Renal cortical epithelial cell (primary cell): ENCODE results near the gene SCYL3. TPM values are rescaled to one million over a fixed set of nuclear protein-coding genes. Genes with fewer than 3 reads are reported as not detected.
"Not testable (repeated sequence)": the region's sequence is repeated elsewhere in the genome, so short reads cannot be mapped to it uniquely, and the experiment has no call there.

ENCODE experiments used
- DNase-seq: peaks from one replicate; pipeline ENCODE4 v3.0.0-alpha.2; 2011; ENCODE audit warnings: low read depth
- total RNA-seq: library from RNA; depleted of rRNA; stranded (reverse); fragments of >200 nt; gene quantifications from 2 replicates; pipeline ENCODE4 v1.2.3, GENCODE V29; 2014

Gene SCYL3
- total RNA-seq, 1 donor from 2014 or later: 10.3 TPM

DNA sequence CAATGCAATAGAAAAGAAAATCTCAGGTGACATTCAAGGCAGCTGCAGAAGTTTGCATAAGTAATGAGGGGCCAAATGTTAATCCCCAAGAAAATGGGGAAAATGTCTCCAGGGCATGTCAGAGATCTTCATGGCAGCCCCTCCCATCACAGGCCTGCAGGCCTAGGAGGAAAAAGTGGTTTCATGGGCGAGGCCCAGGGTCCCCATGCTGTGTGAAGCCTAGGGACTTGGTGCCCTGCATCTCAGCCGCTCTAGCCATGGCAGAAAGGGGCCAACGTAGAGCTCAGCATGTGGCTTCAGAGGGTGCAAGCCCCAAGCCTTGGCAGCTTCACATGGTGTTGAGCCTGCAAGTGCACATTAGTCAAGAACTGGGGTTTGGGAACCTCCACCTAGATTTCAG is 21.7 kb downstream of the SCYL3 start:
- DNase-seq: not testable (repeated sequence)

- no peak for DNase-seq
Measured at GRCh38 chr1:169869426-169869825, 24.3 kb downstream of the SCYL3 start.

GRCh38 chr1:169868978-169869377 is 24.7 kb downstream of the SCYL3 start:
- DNase-seq: no peak

- no peak for DNase-seq
Measured at GRCh38 chr1:169867012-169867675, 26.6 kb downstream of the SCYL3 start.

DNA sequence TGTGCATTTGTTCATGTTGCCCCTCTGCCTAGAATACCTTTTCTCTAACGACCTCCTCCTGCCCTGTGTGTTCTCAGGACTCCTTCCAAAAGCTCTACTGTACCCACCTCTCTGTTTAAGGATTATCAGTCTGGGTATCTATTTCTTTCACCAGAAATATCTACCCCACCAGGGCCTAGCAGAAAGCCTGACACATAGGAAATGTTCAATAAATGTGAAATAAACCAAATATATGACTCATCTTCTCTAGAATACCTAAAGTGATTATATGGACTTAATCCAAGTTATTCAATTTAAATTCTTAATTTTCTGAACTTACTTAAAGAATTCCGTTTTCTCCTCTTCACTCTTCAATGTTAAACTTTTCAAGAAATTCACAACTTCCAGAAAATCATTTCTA is 27.1 kb downstream of the SCYL3 start:
- no peak for DNase-seq

- not testable (repeated sequence) for DNase-seq
Measured at GRCh38 chr1:169864531-169864930, 29.2 kb downstream of the SCYL3 start.

DNA sequence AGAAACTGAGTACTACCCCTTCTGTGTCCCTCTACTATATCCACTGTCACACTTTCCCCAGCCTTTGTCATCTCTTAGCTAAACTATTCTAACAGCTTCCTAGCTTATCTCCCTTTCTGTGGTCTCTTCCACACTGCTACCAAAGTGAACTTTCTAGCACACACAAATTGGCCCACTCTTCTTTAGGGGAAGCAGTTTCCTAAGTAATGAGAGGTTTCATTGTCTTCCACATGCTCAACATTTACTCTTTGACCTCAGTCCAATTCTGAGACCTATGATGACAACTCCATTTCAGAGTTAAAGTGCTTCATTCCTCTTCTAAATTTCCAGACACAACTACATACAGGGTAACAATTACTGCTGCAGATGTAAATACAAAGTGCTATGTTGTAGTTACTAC is 32.9 kb downstream of the SCYL3 start:
- no peak for DNase-seq

- no peak for DNase-seq
Measured at GRCh38 chr1:169860187-169860586, 33.5 kb downstream of the SCYL3 start.

DNA sequence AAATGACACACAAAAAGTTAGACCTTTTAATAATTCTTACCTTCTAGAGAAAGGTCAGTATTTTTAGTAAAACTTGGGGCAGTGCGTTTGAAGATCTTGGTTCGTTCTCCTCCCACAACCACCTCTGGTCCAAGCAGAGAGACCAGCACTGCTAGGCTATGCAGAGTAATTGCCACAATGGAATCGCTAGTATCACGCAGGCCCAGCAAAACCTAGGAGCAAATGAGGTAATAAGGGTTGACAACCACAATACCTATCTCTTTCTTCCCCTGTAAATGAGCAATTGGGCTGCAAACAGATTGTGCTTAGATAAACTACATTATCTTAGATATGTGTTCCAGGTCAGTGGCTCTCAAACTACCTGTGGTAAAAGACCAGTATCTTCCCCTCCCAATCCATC is 34.7 kb downstream of the SCYL3 start:
- DNase-seq: no peak

- DNase-seq: no peak
Measured at GRCh38 chr1:169858467-169858866, 35.2 kb downstream of the SCYL3 start.

DNA sequence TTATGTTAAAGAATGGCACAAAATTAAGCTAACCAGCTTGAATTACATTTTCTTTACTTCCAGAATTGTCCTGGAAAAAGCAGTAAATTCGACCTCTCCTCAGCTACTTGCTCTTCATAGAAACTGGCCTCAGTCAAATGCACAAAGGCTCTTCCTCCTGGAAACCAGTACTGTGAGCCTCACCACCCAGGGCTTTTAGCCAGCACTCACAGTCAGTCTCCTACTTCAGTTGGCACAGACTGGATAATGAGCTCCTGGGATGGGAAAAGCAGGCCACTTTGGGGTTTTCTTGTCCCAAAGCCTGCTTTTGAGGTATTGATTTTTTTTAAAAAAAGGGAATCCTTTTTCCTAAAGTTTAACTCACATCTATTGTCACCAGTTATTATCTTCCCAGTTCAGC is 40.4 kb downstream of the SCYL3 start:
- no peak for DNase-seq

- no peak for DNase-seq
Measured at GRCh38 chr1:169849346-169850022, 44.2 kb downstream of the SCYL3 start.

DNA sequence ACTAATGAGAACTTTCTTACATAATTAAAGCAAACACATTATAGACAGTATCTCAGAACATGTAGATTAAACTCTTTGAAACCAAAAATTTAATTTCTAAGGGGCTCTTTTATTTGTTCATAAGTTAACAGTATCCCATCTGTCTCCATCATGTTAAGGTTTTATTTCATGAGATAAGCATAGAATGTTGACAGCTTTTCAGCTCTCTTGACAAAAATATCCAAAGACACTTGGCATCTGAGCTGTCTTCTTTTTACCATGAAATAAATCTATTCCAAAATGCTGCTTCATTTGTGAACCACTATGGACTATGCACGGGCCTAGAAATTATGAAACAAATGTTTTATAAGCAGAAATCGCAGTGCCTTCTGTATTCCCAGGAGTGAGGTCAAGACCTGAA is 45.2 kb downstream of the SCYL3 start:
- no peak for DNase-seq

DNA sequence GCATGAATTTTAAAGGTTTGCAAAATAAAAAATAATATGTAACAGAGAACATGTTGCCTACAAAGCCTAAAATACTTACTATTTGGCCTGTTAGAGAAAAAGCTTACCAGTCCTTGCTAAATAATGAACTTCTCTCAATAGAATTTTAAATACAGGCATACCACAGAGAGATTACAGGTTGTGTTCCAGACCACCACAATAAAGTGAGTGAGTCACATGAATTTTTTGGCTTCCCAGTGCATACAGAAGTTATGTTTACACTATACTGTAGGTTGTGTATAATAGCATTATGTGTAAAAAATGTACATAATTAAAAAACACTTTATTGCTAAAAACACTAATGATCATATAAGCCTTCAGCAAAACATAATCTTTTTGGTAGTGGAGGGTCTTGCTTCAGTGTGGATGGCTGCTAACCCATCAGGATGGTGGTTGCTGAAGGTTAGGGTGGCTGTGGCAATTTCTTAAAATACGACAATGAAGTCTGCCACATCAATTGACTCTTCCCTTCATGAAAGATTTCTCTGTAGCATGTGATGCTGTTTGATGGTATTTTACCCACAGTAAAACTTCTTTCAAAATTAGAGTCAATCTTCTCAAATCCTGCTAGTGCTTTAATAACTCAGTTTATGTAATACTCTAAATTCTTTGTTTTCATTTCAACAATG is 48.6 kb downstream of the SCYL3 start:
- no peak for DNase-seq

- DNase-seq: no peak
Measured at GRCh38 chr1:169838942-169839341, 54.8 kb downstream of the SCYL3 start.

DNA sequence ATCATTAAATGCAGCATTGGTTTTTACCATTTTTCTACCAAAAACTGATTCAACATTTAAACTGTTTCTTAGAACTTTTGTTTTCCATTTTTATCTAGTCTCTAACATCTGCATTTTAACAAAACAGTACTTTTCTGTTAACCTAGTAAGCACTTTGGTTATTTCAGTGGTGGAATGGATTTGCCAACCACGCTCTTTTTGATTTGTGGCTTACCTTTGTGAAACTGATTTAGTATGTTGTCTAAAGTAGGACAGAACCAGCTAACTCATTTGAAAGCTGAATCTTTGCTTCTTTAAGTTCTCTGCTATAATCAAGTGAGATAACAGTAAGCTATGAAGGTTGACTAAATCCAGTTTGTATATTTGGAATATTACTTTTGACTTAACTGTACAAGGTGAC is 57.5 kb downstream of the SCYL3 start:
- DNase-seq: no peak

GRCh38 chr1:169835647-169836046 is 58.0 kb downstream of the SCYL3 start:
- DNase-seq: no peak

GRCh38 chr1:169834869-169835268 is 58.8 kb downstream of the SCYL3 start:
- DNase-seq: no peak

- DNase-seq: no peak
Measured at GRCh38 chr1:169833179-169833901, 60.4 kb downstream of the SCYL3 start.

DNA sequence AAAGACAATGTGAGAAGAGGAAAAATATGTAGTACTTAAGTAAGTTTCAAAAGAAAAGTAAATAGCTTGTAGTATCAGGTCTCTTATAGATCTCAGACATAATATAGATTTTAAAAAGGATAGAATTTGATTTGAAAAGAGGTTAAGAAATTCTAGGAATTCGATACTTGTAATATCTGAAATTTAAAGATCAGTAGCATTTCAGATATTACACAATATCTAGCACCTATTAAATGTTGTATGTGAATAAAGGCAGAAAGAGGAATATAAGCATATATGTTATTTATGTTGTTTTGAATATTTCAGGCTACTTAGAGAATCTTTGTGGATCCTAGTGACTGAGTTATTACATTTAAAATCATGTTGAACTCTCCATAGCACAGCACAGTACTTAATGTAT is 64.0 kb downstream of the SCYL3 start:
- DNase-seq: no peak

GRCh38 chr1:169824153-169824552 is 69.5 kb downstream of the SCYL3 start:
- DNase-seq: no peak

DNA sequence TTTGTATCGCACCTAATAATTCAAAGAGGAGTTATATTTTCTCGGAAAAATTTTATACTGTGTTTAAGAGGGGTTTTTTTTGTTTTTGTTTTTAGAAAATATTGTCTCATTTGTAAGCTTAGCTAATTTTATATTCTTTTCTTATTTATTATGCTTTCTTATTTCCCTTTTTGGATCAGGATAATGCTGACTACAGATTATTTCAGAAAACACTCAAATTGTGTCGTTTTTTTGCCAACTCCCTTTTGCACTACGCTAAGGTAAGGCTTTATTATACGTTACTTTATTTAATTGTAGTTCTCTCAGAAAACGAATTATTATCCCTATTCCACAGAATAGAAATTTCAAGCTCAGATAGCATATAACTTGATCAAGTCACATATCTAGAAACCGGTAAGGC is 72.2 kb downstream of the SCYL3 start:
- DNase-seq: no peak

DNA sequence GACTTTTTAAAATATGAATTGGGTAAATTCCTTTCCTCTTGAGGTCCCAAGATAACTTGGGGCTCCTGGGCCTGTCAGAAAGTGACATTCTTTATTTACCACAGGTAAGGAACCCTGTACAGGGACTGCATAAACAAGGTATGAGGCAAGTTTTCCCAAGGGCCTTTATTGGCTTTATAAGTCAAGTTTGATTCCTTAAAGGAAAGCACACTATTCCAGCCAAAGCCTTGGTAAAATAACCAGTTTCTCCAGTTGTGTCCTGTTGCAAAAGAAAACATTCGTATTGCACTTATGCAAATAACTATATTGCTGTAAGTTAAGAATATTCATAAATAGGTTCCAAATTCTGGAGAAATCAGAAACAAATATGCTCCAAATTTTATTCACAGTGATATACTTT is 77.1 kb downstream of the SCYL3 start:
- no peak for DNase-seq
